ENCODE data around the gene GSK3B. TPM values are rescaled to one million over a fixed set of nuclear protein-coding genes. Genes with fewer than 3 reads are reported as not detected.

GSK3B gene
- total RNA-seq, 1 experiment from 2014 or later, result 50.0 TPM

DNA sequence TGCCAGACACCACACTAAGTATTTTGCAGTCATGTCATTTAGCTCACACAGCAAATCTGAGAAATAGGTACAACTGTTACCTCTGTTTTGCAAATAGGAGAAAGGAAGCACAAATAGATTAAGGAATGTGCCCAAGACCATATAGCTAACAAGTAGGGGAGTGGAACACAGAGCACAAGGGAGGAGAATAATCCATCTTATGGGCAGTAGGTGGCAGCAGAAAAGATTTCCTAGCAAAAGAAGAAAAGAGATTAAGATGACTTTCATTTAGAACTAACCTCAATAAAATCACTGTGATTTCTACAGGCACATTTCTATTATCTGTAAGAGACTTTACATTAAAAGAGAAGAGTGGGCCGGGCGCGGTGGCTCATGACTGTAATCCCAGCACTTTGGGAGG, 263.2 kb downstream of the GSK3B start:
- peak; percentile 65; the same call in 1 of the 2 replicates for ATAC-seq
- POLR2A ChIA-PET, result no interaction called here

More for the DNA sequence above, 263.2 kb downstream of the GSK3B start:
- intact Hi-C loops (cut with micrococcal nuclease), result no loop called here
- Histone ChIP-seq H3K9me2 (ENCODE audit: insufficient read depth) (no peaks in the 10 kb centered on the region), H3K9me3 (ENCODE audit: control insufficient read depth in 1 of 2, insufficient read depth in 1 of 2, low read depth in 1 of 2, low read length in 2 of 2) (no peaks in the 10 kb centered on the region), H3K4me1 (ENCODE audit: control insufficient read depth in 1 of 2, insufficient read depth in 2 of 2, low read length in 2 of 2) (no peaks in the 10 kb centered on the region), H3K27me3 (ENCODE audit: insufficient read depth, low read length) (no peaks in the 10 kb centered on the region), H3K4me3 (replicated peaks in 1 of 2; ENCODE audit: low read depth in 1 of 2, low read length in 2 of 2) (no peak overlapping the region), H2AFZ (ENCODE audit: low read depth, low read length, poor library complexity, severe bottlenecking) (no peak overlapping the region), H3K79me2 (ENCODE audit: insufficient read depth, low read length) (peaks cover 4% of the 10 kb centered on the region; the same call in 1 of the 2 replicates), H4K20me1 (ENCODE audit: insufficient read depth) (no peaks in the 10 kb centered on the region), H3K4me2 (ENCODE audit: low read length) (no peak overlapping the region), H3K36me3 (ENCODE audit: control insufficient read depth in 1 of 2, insufficient read depth in 2 of 2, low read length in 2 of 2) (no peaks in the 10 kb centered on the region), H3K27ac (ENCODE audit: low read depth, low read length) (no peak overlapping the region), H3K9ac (ENCODE audit: low read length) (no peak overlapping the region)
- ChIA-PET CTCF (interaction anchor here (1.1 to 2.1 kb wide), 4 partner anchors 10 to 586 kb away, joined by 3 to 6 read pairs (median 5); no protein-coding TSS in a partner anchor), RAD21 (ENCODE audit: low non-redundant PET in 1 of 2, low total read pairs in 2 of 2, uncharacterized antibody in 2 of 2, unreplicated experiment in 2 of 2) (no interaction called here)
- no peak for DNase-seq (ENCODE audit: low read depth, low spot score)
- BruUV-seq (replicated peaks), result no TSS peak
- TF ChIP-seq FOSL1 (IDR thresholded peaks at IDR 0.05; ENCODE audit: low read depth) (no peak), CTCF (IDR thresholded peaks at IDR 0.05 in 2 of 3, conservative IDR thresholded peaks at IDR 0.05 in 1 of 3; ENCODE audit: borderline replicate concordance in 1 of 3, insufficient read depth in 1 of 3, low read depth in 2 of 3, low read length in 2 of 3) (peak in 2 of 3 experiments; percentile 34 to 38; a peak in 4 of 6 replicates), SIN3A (IDR thresholded peaks at IDR 0.05; ENCODE audit: low read depth) (no peak), RAD21 (IDR thresholded peaks at IDR 0.05; ENCODE audit: low read depth) (peak; percentile 27; the same call in 1 of the 2 replicates), JUND (IDR thresholded peaks at IDR 0.05) (no peak), CEBPB (IDR thresholded peaks at IDR 0.05; ENCODE audit: low read depth) (no peak), EZH2phosphoT487 (IDR thresholded peaks at IDR 0.05; ENCODE audit: borderline replicate concordance) (no peak)
- TF ChIP-seq, protein P1, sequence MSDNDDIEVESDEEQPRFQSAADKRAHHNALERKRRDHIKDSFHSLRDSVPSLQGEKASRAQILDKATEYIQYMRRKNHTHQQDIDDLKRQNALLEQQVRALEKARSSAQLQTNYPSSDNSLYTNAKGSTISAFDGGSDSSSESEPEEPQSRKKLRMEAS (IDR thresholded peaks at IDR 0.05), result no peak

Data from HCT116 (cell line).